Stimulated activated CD4-positive, alpha-beta T cell treated with anti-CD3 and anti-CD28 coated beads, Interleukin-4, amount 100 ng/mL, for 48 hours (primary cell): Measurements from ENCODE around the gene PDE4B.
"Not testable (repeated sequence)": the region's sequence is repeated elsewhere in the genome, so short reads cannot be mapped to it uniquely, and the experiment has no call there.

Experiments
- DNase-seq, 2 donors: peaks; one replicate each; pipeline ENCODE4 v3.0.0-alpha.2; 2020; ENCODE audit warnings: low read depth in 2 of 2

Gene PDE4B

DNA sequence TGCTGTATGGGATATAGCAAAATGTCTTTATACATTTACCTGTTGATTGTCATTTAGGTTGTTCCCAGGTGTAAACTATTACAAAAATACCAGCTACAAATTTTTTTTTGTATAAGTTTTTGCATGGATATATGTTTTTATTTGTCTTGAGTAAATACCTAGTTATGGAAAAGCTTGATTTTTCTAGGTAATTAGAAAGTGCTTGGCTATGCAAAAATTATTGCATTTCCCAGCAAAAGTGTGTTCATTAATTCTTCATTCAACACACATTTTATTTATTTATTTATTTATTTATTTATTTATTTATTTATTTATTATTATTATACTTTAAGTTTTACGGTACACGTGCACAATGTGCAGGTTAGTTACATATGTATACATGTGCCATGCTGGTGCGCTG lies 22.1 kb downstream of the PDE4B start:
- DNase-seq = no peak

DNA sequence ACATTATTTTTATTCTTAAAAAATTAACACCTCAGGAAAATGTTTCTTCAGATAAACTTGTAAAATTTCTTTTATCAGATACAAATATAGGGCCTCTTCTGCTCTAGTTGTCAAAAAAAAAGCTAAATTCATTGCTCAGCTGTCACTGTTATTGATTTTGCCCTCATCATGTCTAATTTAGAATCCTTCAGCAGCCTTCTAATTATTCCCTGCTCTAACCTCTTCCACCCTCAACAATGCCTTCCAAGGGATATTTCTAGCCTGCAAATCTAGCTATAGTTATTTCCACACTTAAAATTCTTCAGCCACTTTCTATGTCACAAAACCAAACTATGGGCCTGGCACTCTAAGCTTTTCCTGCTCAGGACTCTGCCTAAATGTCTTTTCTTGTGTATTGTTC lies 25.2 kb downstream of the PDE4B start:
- no peak for DNase-seq

DNA sequence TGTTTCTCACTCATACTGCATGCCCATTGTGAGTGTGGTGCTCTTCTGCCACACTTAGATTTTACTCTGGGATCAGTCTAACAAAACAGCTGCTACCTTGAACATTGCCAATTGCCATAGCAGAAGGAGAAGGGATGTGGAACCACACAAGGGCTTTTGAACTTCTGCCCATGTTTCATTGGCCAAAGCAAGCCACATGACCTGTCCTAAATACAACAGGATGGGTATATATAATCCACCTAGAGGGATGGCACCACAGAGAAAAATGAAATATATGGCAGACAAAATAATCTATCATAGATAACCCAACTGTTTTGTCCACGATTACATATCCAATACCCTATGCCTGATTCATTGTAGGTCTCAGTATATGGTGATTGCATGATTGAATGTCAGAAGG lies 26.3 kb downstream of the PDE4B start:
- no peak for DNase-seq

DNA sequence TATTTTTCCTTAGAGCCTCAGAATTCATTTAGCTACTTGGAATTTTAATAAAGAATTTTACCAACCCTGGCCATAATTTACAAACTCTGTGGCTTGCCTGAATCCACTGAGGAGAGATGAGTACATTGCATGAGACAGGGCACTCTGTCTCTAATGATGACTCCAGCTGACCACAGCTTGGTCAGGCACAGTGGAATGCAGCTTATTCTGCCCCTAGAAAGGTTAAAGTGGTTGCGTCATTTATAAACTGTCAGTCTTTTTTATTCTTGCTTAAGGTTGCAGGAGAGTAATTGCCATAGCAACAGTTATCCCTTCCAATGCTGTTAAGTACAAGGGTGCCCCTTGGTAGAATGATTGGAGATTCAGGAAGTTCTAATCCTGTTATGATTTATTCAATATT lies 28.3 kb downstream of the PDE4B start:
- DNase-seq = no peak

DNA sequence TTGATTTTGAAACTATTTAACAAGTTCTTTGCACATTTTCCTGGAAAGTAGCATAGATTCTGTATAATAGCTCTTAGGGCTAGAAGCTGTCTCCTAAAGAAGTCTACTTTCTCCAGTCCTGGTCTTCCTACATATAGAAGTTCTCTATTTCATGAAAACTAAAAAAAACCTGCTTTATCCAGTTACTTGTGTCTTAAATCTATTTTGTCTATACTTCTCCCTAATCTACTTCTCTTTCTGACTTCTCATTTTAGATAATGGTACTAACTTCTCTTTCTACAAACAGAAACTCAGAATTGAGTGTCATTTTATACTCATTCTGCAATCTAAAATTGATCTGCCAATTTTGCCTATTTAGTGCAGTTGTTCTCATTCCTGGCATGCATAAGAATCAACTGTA lies 28.7 kb downstream of the PDE4B start:
- DNase-seq = no peak

DNA sequence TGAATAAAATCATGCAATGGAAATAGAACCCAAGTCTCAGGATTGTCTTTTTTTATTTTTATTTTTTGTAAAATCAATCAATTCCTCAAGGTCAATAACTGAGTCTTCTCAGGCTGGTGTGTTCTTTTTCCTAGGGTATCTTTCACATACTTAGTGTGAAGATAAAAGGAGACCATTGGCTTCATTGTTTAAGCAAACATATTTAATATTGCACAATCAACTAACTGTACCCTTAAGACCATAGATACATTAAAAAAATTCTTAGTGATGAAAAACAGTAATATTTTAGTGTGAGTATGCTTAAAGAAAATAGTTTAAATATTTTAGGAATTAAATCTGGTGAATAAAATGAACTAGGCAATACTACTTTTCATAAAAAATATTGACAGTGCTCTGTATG lies 31.4 kb downstream of the PDE4B start:
- DNase-seq = no peak

DNA sequence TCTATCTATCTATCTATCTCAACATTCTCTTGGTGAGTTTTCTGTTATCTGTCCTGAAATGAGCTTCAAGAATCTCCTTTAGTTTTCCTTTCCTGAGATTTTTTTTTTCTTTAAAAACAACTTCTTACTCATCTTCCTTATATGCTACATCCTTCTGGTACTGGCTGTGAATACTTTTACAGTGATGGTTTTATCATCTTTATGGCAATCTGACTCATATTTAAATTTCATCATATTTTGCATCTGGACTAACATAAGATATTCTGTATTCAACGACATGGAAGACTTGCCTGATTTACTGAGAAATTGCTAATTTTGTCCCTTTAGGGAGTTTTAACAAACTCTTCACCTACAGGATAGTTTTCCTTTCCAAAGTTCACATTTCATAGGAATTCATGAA lies 33.0 kb downstream of the PDE4B start:
- no peak for DNase-seq

DNA sequence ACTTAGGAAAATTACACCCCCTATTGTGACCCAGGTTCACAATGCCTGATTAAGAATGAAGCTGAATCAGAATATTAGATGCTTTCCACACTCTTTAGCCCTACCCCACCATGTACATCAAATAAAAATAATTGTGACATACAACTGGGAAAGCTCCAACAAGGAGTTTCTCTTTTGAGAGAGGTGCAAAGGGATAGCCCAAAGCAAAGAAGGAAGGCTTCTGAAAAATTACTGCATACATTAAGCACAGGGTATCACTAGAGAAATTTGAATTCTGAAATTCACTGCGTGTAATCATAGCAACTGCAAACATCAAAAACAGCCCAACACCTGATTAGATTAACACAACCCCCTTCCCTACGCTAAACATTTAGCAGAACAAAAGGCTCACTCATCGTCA lies 34.1 kb downstream of the PDE4B start:
- DNase-seq = no peak

DNA sequence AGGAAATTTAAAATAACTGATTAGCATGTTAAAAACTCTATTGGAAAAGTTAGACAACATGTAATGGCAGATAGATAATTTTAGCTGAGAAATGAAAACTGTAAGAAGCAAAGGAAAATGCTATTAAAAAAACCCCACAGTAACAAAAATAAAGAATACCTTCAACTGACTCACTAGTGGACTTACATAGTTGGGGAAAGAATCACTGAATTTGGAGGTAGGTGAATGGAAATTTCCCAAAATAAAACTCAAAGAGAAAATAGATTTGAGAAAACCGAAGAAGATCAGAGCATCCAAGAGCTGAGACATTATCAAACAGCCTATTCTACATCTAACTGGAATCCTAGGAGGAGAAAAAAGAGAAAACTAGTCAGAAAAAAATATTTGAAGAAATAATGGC lies 34.7 kb downstream of the PDE4B start:
- no peak for DNase-seq

DNA sequence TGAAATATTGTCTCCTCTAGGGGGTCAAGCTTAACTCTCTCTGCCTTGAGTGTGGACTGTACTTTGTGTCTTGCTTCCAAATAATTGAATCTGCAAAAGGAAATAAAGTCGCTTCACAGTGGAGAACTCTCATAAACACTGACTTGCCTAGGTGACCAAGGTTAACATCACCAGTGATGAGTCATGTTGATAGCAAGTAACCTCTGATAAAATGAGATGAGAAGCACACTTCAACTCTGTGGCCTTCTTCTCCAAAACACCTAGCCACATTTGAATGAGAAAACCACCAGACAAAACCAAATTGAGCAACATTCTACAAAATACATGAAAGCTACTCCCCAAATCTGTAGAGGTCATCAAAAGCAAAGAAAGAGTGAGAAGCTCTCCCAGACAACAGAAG lies 37.6 kb downstream of the PDE4B start:
- no peak for DNase-seq

DNA sequence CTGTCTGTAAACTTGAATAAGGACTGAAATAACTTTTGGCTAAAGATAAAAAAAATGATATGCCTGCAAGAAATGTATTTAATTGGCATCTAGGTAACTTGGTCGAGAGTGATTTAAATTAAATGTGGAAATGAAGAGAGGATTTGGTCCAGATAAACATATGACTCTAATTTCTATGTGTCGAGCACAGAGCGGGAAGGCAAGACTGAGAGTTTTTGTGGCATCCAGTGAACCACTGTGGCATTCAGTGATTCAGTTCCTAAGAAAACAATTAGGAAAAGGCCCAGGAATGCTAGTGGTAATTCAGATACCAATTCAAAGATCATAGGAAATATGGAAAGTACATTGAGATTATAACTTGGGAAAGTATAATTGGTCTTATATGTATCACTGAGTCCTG lies 39.6 kb downstream of the PDE4B start:
- DNase-seq = no peak

DNA sequence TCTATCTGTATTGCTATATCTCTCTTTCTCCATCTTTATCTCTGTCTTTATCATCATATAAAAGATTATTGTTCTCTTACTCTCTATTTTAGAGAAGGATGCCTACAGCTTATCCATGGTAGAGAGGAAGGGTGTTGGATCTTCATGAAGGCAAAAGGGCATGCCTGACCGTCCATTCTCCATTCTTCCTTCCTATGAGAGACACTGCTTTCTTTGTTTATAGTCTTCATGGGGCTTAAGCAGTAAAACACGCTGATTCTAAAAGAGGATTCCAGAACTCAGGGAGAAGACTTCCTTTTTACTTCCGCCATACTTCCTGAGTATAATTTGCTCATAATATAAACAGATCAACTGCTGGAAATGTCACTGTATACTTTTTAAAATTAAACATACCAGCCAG lies 44.0 kb downstream of the PDE4B start:
- DNase-seq = no peak

DNA sequence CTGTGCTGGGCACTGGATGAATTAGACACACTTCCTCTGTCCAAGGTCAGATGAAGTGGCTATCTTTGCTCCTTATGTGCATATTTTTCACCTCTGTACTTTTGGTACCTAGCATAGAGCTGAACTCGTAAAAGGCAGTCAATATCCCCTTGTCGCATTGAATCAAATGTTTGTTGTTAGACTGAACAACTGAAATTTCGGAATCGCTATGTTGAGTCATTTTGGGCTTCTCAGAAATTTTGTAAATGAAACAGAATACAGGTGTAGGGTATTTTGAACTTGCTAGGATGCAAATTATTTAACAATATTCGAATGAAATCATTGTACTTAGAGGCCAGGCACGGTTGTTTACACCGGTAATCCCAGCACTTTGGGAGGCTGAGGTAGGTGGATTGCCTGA lies 48.0 kb downstream of the PDE4B start:
- DNase-seq = no peak

DNA sequence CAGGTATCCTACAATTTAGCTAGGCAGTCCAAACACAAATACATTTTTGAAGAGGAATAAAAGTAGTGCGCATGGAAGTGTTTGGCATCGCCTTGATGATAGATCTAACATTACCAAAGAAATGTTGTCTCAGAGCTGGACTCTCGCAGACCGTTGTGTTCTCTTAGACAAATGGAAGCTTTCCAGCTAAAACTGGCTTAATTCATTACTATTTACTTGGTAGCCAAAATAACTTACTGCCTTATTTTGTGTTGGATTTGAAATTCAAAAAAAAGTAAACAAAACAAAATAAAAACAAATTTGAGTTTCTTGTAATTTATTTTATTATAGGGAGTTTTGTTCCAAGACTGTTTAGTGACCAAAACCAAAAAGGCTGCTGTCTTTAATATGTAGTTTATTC lies 51.6 kb downstream of the PDE4B start:
- DNase-seq = no peak

DNA sequence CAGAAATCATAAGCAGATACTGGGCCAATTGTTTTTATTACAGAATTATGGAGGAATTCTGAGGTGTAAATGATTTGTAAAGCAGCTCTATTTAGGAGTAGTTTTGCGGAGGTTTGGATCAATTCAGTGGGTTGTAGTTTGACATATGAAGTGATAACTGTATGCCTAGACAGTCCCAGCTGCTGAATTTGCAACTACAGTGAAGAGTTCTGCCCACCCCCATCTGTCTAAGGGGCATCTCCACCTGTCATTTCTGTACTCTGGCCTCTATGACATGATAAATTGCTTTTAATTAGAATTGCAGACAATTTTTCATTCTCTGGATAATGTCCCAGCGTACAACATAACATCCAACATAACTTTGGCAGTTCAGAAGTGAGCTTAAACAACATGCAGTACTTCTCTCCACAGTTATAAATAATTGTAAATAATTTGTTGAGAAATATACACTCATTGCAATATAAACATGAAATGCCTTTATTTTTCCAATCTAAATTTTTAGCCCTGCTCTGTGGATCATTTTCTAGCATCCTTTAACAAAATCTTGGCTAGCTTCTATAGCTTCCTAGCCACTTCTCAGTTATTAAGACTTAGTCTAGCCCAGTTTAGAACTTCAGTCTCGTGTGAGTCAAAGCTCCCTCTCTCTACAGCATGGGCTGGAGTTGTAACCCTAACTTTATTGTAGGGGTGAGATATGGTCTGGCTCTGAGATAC lies 52.3 kb downstream of the PDE4B start:
- no peak for DNase-seq

DNA sequence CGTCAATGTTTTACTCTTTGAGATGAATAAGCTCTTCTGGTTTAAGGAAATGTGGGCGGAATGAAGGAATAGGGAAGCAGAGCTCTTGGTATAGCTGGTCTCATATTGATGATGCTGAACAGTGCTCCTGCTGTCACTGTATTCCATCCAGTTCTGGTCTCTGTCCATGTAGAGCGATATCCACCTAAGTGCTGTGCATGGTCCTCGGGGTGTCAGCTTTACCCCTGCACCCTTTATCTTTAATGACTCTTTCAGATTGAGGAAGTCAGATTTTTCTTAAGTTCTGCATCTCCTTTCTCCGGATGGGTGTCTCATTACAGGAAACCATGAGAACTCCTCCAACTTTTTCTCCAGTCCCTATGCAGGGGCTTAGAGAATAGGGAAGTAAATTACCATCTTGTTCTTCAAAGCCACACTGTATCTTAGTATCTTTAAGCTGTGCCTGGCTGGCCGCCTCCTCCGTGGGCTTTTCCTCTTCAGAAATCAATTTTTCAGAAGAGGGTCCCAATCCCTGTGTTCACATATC lies 52.9 kb downstream of the PDE4B start:
- no peak for DNase-seq

DNA sequence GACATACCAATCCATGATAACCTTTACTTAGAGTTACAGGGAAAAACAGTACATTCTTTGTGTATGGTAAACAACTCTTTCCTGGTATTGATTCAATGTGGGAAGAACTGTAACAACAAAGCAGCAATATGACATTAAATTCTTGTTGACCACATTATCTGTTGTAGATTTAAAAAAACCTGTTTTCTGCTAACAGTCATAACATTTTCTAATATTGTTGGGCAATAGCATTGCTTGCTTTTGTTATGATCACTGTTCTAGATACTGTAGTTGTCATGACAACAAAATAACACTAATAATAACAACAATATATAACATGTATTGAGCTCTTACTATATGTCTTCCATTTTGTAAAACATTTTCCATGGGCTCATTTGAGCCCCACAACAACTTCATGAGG lies 54.2 kb downstream of the PDE4B start:
- no peak for DNase-seq

DNA sequence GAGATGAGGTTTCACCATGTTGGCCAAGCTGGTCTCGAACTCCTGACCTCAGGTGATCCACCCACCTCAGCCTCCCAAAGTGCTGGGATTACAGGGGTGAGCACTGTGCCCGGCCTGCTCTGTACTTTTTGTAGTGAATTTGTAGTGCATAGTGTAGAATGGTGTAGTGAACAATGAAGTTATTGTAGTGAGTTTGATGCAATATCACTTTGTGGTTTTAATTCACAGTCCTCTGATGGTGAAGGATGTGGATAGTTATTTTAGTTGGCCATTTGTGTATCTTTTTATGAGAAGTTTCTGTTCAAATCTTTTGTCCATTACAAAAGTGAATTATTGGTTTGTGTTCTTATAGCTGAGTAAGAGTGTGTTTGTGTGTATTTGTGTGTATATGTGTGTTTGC lies 57.6 kb downstream of the PDE4B start:
- no peak for DNase-seq

DNA sequence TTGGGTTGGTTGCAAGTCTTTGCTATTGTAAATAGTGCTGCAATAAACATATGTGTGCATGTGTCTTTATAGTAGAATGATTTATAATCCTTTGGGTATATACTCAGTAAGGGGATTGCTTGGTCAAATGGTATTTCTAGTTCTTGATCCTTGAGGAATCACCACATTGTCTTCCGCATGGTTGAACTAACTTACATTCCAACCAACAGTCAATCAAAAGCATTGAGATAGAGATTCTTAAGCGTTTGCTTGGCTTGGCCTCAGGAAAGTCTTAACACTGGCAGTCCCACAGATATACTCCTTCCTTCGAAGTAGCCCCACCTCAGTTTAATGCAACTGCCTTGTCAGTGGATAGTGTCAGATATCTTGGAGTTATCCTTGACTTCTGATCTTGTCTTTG lies 63.9 kb downstream of the PDE4B start:
- not testable (repeated sequence) for DNase-seq

DNA sequence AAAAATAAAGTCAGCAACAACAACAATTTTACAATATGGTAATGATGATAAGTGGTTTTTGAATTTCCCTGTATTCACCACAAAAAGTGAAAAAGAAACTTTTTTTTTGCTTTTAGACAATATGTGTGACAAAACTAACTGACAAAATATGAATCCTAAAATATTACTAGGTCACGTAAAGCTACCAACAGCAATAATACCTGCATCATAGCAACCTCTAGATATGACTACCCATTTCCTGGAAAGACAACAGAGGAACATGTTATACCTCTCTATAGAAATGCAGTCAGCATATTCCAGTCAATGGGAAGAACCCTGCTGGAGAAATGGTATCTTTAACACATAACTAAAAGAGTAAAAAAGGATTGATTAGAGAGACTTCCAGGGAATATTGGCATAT lies 73.7 kb downstream of the PDE4B start:
- DNase-seq = no peak

DNA sequence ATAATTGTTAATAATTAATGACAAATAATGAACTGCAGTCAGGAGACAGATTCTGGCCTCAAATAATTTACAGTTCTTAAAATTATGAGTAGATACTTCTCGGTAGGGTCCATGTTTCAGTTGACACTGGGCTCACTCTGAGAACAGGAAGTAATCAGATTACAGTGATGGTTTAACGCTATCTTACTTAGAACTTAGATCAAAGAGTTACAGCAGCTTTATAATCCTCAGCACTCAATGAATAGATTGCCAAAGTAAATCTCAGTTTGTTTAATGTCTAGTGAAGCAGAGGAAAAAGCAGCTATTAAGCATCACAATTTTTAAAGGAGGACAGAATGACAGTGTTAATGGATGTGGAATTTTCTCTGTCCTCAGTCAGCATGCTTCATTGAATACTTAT lies 79.6 kb downstream of the PDE4B start:
- DNase-seq = no peak

DNA sequence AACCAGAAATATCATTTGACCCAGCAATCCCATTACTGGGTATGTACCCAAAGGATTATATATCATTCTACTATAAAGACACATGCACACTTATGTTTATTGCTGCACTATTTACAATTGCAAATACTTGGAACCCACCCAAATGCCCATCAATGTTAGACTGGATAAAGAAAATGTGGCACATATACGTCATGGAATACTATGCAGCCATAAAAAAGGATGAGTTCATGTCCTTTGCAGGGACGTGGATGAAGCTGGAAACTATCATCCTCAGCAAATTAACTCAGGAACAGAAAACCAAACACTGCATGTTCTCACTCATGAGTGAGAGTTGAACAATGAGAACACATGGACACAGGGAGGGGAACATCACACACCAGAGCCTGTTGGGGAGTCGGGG lies 85.6 kb downstream of the PDE4B start:
- DNase-seq = not testable (repeated sequence)

DNA sequence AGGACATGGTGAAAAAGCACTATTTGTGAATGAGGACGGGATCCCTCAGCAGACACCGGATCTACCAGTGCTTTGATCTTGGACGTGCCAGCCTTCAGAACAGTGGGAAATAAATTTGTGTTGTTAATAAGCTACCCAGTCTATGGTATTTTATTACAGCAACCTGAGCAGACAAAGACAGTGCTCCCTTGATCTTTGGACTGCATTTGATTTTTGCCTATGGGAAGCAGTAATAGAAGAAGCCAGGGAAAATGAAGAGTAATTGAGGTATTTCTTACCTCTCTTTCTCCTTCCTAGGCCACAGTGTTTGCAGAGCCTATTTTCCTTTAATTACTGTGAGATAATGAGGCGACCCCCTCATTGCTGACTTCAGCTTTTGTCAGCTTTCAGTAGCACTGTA lies 87.9 kb downstream of the PDE4B start:
- DNase-seq = no peak

DNA sequence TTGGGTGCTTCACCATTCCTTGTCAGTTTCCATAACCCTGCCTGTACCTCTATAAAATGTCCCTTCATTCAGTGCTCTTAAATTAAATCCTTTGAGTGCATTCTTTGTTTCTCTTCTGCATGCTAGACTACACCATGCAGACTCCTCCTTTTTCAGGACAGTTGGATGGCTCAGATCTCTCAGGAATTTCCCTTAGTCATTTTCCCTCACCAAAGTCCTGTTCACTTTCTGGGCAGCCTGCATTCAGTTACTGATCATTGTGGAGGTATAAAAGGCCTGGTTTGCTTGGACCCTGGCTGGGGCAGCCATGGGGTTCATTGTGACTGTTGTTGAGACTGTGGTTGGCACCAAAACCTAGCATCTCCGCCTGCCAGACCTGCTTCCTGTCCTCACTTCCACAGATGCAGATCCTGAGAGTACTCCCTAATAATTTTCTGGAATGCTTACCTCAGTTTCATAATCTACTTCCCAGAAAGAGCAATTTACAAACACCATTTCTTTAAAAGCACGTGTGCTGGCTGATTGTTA lies 88.4 kb downstream of the PDE4B start:
- DNase-seq = no peak
